ENCODE results near the gene C1orf167.

GRCh38 chr1:11786168-11786567, 24.2 kb downstream of the C1orf167 start:
- TF ChIP-seq CTCF (IDR thresholded peaks at IDR 0.05): no peak
- TF ChIP-seq POLR2A (IDR thresholded peaks at IDR 0.05): no peak

Data from uterus (tissue), 2 donors.